B cell (primary cell): Measurements from ENCODE around the gene CHCHD6. TPM values are rescaled to one million over a fixed set of nuclear protein-coding genes. Genes with fewer than 3 reads are reported as not detected.

Experiments
- ATAC-seq: fragments of 200-7000 bp; cut with Tn5 transposase; one replicate; pipeline ENCODE4 v1.10.0; 2021; ENCODE audit warnings: low read depth, mild to moderate bottlenecking, moderate number of reproducible peaks, moderate library complexity
- CTCF ChIA-PET: fragments of 350-600 bp; sonication (Branson Sonifier 250); formaldehyde crosslinking; loops from one replicate; lab custom pipeline; 2021; ENCODE audit warnings: antibody characterized with exemption, inconsistent platforms; lab: Charles Lee
- POLR2A ChIA-PET: fragments of 350-600 bp; sonication (Branson Sonifier 250); formaldehyde crosslinking; loops from one replicate; lab custom pipeline; 2021; ENCODE audit warnings: antibody characterized with exemption; lab: Charles Lee
- DNase-seq: peaks from one replicate; pipeline ENCODE4 v3.0.0; 2013
- H2AFZ ChIP-seq: 2 replicates; pipeline ENCODE4 v1.6.1; 2012; ENCODE audit warnings: mild to moderate bottlenecking, low read depth, low read length; ENCODE audit not compliant: insufficient read depth, poor library complexity, severe bottlenecking
- H3K27ac ChIP-seq, 2 donors: 1 replicate in 1 of 2; 2 replicates in 1 of 2; pipeline ENCODE4 v1.5.1; 2012 to 2013; ENCODE audit warnings: low read length in 2 of 2, mild to moderate bottlenecking in 2 of 2, moderate library complexity in 1 of 2
- H3K27me3 ChIP-seq, 4 experiments: fragments of 200-600 bp in 1 of 4; sonication (generic) in 1 of 4; replicated peaks in 1 of 4; 1 replicate in 2 of 4; 2 replicates in 2 of 4; pipeline versions ENCODE4 v1.6.1 to v1.7.0; 2013 to 2016; ENCODE audit warnings: low read length in 3 of 4, mild to moderate bottlenecking in 2 of 4, mixed read lengths in 1 of 4, moderate library complexity in 1 of 4; ENCODE audit not compliant: insufficient read depth in 4 of 4, control insufficient read depth in 3 of 4; ENCODE audit errors: control extremely low read depth in 1 of 4
- H3K36me3 ChIP-seq, 2 experiments: replicated peaks in 1 of 2; 1 replicate in 1 of 2; 2 replicates in 1 of 2; pipeline versions ENCODE4 v1.6.1 to v1.7.1; 2013; ENCODE audit warnings: low read length in 1 of 2; ENCODE audit not compliant: insufficient read depth in 2 of 2, control insufficient read depth in 1 of 2; ENCODE audit errors: control extremely low read depth in 1 of 2, extremely low read depth in 1 of 2
- H3K4me1 ChIP-seq, 2 donors: fragments of 200-600 bp in 1 of 2; sonication (generic) in 1 of 2; 1 replicate in 1 of 2; 2 replicates in 1 of 2; pipeline versions ENCODE4 v1.5.1 to v1.6.1; 2013 to 2017; ENCODE audit warnings: low read length in 2 of 2; ENCODE audit not compliant: control insufficient read depth in 2 of 2, insufficient read depth in 2 of 2
- H3K4me2 ChIP-seq: replicated peaks from 2 replicates; pipeline ENCODE3; 2012; ENCODE audit warnings: mild to moderate bottlenecking, low read depth, low read length; ENCODE audit not compliant: poor library complexity, severe bottlenecking
- H3K4me3 ChIP-seq, 5 experiments: fragments of 200-600 bp in 1 of 5; sonication (generic) in 1 of 5; 1 replicate in 3 of 5; 2 replicates in 2 of 5; pipeline versions ENCODE4 v1.5.1 to v1.7.0; 2011 to 2016; ENCODE audit warnings: low read length in 4 of 5, mild to moderate bottlenecking in 4 of 5, low read depth in 2 of 5, control low read depth in 1 of 5, moderate library complexity in 1 of 5; ENCODE audit not compliant: insufficient read depth in 1 of 5; ENCODE audit errors: control extremely low read depth in 1 of 5, extremely low read depth in 1 of 5
- H3K79me2 ChIP-seq: fragments of 200-600 bp; sonication (generic); one replicate; pipeline ENCODE4 v1.6.0; 2016; ENCODE audit warnings: low read length; ENCODE audit not compliant: control insufficient read depth, insufficient read depth
- H3K9ac ChIP-seq: fragments of 200-600 bp; sonication (generic); 2 replicates; pipeline ENCODE4 v1.6.1; 2017; ENCODE audit warnings: mild to moderate bottlenecking, low read length, moderate library complexity
- H3K9me3 ChIP-seq, 3 donors: one replicate each; pipeline versions ENCODE4 v1.6.1 to v1.7.1; 2013; ENCODE audit warnings: low read length in 2 of 3; ENCODE audit not compliant: control insufficient read depth in 2 of 3, insufficient read depth in 1 of 3; ENCODE audit errors: control extremely low read depth in 1 of 3
- H4K20me1 ChIP-seq: 2 replicates; pipeline ENCODE4 v1.6.0; 2012; ENCODE audit warnings: mild to moderate bottlenecking, low read length; ENCODE audit not compliant: insufficient read depth, control insufficient read depth, poor library complexity, severe bottlenecking
- H3K27ac Mint-ChIP-seq: one replicate; pipeline ENCODE4 v1.8.0; 2021; ENCODE audit warnings: mixed read lengths
- H3K27me3 Mint-ChIP-seq: one replicate; pipeline ENCODE4 v1.8.0; 2021; ENCODE audit warnings: mixed read lengths
- H3K4me1 Mint-ChIP-seq: one replicate; pipeline ENCODE4 v1.8.0; 2021; ENCODE audit warnings: mixed read lengths
- H3K4me3 Mint-ChIP-seq: one replicate; pipeline ENCODE4 v1.8.0; 2021; ENCODE audit warnings: mixed read lengths
- H3K9me3 Mint-ChIP-seq: one replicate; pipeline ENCODE4 v1.8.0; 2022; ENCODE audit warnings: mixed read lengths; ENCODE audit not compliant: insufficient read depth
- EZH2 ChIP-seq: IDR thresholded peaks from 2 replicates; pipeline ENCODE4 v1.6.1; 2012; ENCODE audit warnings: borderline replicate concordance, low read depth, mild to moderate bottlenecking, moderate library complexity, low read length; ENCODE audit not compliant: insufficient read depth, poor library complexity, severe bottlenecking
- WGBS: methylation state at CpG from one replicate; pipeline ENCODE4 v1.1.5; 2013; ENCODE audit warnings: missing lambda C conversion rate; ENCODE audit not compliant: insufficient coverage; 5-methylcytosine and 5-hydroxymethylcytosine counted together
- intact Hi-C: fragments of 100-400 bp; cut with micrococcal nuclease; formaldehyde crosslinking; loops from one replicate; pipeline ENCODE4 v1.10.0; 2022
- polyA plus RNA-seq: library from polyadenylated mRNA; depleted of rRNA; stranded (reverse); fragments of >200 nt; gene quantifications from 2 replicates; pipeline ENCODE4 v1.2.3, GENCODE V29; 2012
- total RNA-seq, 2 donors: library from RNA; stranded (reverse); fragments of 120-200 nt in 1 of 2; gene quantifications; 1 replicate in 1 of 2; 2 replicates in 1 of 2; pipeline versions ENCODE4 v1.2.3 to v1.2.4, GENCODE V29; 2013 to 2022
- TF ChIP-seq, protein P1 (sequence below): fragments of 200-600 bp; IDR thresholded peaks from one replicate; pipeline ENCODE4 v1.8.0; 2022; ENCODE audit warnings: antibody characterized with exemption, mild to moderate bottlenecking

CHCHD6 gene
- total and polyA plus RNA-seq, 2 donors (not counting 1 experiment from before 2014, with no cell fraction given): 8.0 to 13.5 TPM

DNA sequence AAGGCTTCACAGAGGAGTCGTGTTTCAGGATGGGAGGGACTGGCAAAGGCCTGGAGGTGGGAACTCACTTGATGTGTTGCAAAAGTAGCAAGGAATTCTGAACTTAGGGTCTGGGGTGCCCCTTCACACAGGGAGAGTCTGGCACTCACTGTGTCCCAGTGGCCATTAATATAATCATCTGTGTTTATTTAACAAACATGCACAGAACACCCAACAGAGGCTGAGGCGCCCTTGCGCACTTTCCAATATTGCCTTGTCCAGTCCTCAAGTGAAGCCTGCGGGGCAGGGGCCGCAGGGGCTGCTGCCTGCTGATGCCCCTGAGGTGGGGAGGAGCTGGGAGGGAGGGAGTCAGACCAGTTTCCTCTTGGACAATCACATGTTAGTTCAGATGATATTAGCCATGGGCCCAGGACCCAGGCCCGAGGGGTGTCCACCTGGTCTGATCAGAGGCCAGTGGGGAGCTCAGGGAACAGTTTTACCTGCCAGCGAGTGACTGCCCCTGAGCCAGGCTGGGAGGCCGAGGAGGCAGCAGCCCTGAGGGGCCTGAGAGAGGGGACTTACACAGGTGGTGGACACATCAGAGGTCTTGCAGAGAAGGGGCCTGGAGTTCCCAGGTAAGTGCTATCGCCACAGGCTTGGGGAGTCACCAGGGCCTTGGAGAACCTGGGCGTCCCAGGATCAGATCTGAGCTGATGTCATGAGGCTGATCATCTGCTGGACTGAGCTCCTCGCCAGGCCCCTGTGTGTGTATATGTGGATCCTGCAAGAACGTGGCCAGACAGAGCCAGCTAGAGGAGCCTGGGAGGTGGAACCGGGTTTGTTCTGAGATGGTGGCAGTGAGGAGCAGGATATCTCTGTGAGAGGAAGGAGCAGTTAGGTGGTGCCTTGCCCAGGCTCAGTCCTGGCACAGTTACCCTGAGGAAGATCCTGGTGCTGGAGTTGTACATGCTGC, 35.3 kb upstream of the CHCHD6 start:
- H2AFZ ChIP-seq: no peak overlapping the region
- POLR2A ChIA-PET: no interaction called here
- intact Hi-C loops: no loop called here
- H3K36me3 ChIP-seq: no peaks in the 10 kb centered on the region
- H3K4me2 ChIP-seq: no peak overlapping the region
- CTCF ChIA-PET: interaction anchor here (1.1 kb wide), 1 partner anchor 10 kb away, joined by 4 read pairs; no protein-coding TSS in a partner anchor
- ATAC-seq: no peak
- H3K4me1 ChIP-seq: peaks cover 0 to 3% of the 10 kb centered on the region in 2 donors
- H3K79me2 ChIP-seq: no peaks in the 10 kb centered on the region
- 93% methylated on average over 12 of the region's 13 CpGs for WGBS
- no peaks in the 10 kb centered on the region for H3K4me1 Mint-ChIP-seq
- no peak overlapping the region for H3K27ac Mint-ChIP-seq
- H3K4me3 ChIP-seq: no peak overlapping the region
- H3K9ac ChIP-seq: no peak overlapping the region
- H3K27me3 ChIP-seq: peaks cover 0 to 4% (median 0%) of the 10 kb centered on the region in 4 experiments
- TF ChIP-seq EZH2: no peak
- TF ChIP-seq, protein P1, sequence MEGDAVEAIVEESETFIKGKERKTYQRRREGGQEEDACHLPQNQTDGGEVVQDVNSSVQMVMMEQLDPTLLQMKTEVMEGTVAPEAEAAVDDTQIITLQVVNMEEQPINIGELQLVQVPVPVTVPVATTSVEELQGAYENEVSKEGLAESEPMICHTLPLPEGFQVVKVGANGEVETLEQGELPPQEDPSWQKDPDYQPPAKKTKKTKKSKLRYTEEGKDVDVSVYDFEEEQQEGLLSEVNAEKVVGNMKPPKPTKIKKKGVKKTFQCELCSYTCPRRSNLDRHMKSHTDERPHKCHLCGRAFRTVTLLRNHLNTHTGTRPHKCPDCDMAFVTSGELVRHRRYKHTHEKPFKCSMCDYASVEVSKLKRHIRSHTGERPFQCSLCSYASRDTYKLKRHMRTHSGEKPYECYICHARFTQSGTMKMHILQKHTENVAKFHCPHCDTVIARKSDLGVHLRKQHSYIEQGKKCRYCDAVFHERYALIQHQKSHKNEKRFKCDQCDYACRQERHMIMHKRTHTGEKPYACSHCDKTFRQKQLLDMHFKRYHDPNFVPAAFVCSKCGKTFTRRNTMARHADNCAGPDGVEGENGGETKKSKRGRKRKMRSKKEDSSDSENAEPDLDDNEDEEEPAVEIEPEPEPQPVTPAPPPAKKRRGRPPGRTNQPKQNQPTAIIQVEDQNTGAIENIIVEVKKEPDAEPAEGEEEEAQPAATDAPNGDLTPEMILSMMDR: no peak
- no peaks in the 10 kb centered on the region for H4K20me1 ChIP-seq
- H3K4me3 Mint-ChIP-seq: no peak overlapping the region
- peaks cover 2% of the 10 kb centered on the region for H3K9me3 Mint-ChIP-seq
- peaks cover 6% of the 10 kb centered on the region for H3K27me3 Mint-ChIP-seq
- no peak for DNase-seq
- H3K9me3 ChIP-seq: peaks cover 3 to 30% (median 11%) of the 10 kb centered on the region in 3 donors
- no peak overlapping the region for H3K27ac ChIP-seq

DNA sequence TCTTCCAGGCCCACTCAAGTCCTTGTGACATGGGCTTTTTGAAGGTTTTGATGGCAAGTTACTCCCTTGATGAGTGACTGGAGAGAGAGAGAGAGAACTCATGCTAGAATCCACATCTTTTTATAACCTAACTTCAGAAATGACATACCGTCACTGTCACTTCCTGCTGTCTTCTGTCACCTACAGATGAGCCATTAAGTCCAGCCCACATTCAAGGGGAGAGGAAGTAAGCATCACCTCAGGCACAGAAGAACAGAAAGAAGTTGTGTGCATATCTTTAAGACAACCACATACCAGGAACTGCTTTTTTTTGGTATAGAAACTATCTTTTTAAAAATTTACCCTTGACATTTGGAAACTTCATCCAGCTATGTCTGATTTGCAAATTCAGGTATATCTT, 32.5 kb upstream of the CHCHD6 start:
- intact Hi-C loops: no loop called here
- Mint-ChIP-seq H3K4me1 (no peaks in the 10 kb centered on the region), H3K27me3 (peaks cover 5% of the 10 kb centered on the region), H3K4me3 (no peak overlapping the region), H3K27ac (no peak overlapping the region), H3K9me3 (peaks cover 8% of the 10 kb centered on the region)
- H3K4me3 ChIP-seq: no peak overlapping the region
- H3K36me3 ChIP-seq: no peaks in the 10 kb centered on the region
- ATAC-seq (no peak), DNase-seq (no peak)
- H3K27ac ChIP-seq: no peak overlapping the region
- ChIA-PET CTCF (interaction anchor here (0.9 kb wide), 1 partner anchor 7 kb away, joined by 3 read pairs; no protein-coding TSS in a partner anchor), POLR2A (no interaction called here)
- H3K9ac ChIP-seq: no peak overlapping the region
- TF ChIP-seq EZH2: no peak
- TF ChIP-seq, protein P1: no peak
- H4K20me1 ChIP-seq: no peaks in the 10 kb centered on the region
- peaks cover 0 to under 1% (median 0%) of the 10 kb centered on the region in 4 experiments for H3K27me3 ChIP-seq
- no CpG with 5 or more reads among the region's 1 CpG for WGBS
- H2AFZ ChIP-seq: no peak overlapping the region
- no peak overlapping the region for H3K4me2 ChIP-seq
- no peaks in the 10 kb centered on the region for H3K79me2 ChIP-seq
- H3K9me3 ChIP-seq: peaks cover 8 to 30% (median 15%) of the 10 kb centered on the region in 3 donors
- no peaks in the 10 kb centered on the region for H3K4me1 ChIP-seq
